ENCODE measurements around the gene SH2D1A.
A peak's percentile ranks its signal among the peaks of the same experiment; 100 is the strongest.
"Not testable (repeated sequence)": the region's sequence is repeated elsewhere in the genome, so short reads cannot be mapped to it uniquely, and the experiment has no call there.

Gene SH2D1A

GRCh38 chrX:124358800-124359383, 12.5 kb downstream of the SH2D1A start:
- DNase-seq: no peak

DNA sequence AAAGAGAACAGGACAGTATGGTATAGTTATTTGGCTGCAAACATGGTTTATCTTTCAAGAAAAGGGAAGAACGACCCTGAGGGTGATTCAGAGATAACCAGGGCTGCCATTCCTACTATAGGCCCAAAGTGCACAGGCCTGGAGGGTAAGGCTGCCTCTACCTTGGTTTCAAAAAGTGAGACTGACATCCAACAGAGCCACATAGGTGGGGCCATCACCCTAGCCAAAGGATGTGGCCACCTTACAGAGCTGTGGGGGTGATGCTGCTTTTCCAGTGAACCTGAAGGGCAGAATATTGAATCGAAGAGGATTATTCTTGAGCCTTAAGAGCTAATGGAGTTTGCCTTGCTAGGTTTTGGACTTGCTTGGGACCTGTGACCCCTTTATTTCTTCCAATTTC, 15.7 kb downstream of the SH2D1A start:
- DNase-seq: no peak

GRCh38 chrX:124362761-124363160, 16.4 kb downstream of the SH2D1A start:
- no peak for DNase-seq

GRCh38 chrX:124369722-124370121, 23.4 kb downstream of the SH2D1A start:
- no peak for DNase-seq

- no peak for DNase-seq
Observed at GRCh38 chrX:124373348-124373747, 27.0 kb downstream of the SH2D1A start.

DNA sequence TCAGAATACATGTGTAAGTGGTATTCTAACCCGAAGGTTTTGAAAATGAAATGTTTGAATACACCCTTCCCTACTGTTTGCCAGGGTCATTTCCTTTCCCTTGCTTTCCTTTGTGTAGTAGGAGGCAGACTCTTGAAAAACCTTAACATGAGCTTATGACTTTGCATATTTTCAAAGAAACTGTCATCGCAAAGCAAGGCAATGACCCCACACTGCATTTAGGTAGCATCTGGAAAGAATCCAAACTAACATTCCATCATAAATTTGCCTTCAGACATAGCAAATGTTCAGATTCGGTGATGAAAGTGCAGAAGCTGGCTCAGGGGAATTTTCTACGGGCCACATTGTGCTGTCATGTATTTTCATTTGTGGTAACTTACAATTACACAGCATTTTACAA, 32.3 kb downstream of the SH2D1A start:
- DNase-seq: no peak

DNA sequence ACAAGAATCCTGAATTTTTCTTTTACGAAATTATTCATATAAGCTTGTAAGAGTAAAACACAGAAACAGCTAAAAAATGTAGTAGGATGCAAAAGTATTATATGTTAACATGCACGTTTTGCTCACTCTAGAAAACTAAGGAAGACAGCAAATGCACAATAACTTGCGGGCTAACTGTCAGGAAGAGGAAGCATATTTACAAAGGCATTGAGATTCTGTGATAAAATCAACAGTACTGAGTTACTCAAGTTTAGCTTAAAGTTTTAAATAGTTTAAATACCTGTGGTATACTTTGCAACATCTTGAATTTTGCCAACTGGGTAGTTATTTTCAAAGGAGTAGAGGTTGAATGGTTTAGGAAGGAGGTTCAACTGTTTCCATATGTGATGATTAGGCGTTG, 37.0 kb downstream of the SH2D1A start:
- DNase-seq: no peak

DNA sequence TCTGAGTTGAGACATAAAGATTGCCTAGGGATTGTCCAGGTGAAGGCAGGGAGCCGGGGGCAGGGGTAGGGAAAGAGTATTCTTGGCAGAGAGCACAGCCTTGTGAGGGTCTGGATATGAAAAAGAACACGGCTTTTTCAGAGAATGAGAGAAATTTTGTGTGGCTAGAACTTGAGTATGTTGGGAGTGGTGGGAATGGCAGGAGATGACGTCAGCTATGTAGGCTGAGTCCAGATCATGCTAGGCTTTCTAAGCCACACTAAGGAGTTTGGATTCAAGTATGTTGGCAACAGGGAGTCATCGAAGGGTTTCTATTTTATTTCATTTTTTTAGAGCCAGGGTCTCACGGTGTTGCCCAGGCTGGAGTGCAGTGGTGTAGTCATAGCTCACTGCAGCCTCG, 40.0 kb downstream of the SH2D1A start:
- DNase-seq: no peak

- DNase-seq: peak; percentile 36 to 73
Observed at GRCh38 chrX:124388562-124388961, 42.2 kb downstream of the SH2D1A start.

GRCh38 chrX:124392794-124393193, 46.4 kb downstream of the SH2D1A start:
- no peak for DNase-seq

GRCh38 chrX:124393238-124393637, 46.9 kb downstream of the SH2D1A start:
- no peak for DNase-seq

DNA sequence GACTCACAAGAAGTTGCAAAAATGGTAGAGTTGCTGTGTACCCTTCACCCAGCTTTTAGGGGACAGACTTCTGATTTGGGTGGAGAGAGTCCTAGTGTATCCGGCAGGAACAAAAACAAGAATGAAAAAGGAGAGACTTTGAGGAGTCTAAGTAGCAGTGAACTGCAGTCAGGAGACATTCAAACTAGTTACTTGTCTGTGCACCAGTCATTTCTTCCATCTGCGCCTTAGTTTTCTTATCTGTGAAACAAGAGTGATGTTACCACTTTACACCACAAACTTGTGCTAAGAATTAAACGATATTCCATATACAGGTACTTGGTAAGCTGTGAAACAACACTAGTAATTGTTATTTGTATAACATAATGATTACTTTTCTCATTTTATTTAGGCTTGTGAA, 47.3 kb downstream of the SH2D1A start:
- DNase-seq: no peak

DNA sequence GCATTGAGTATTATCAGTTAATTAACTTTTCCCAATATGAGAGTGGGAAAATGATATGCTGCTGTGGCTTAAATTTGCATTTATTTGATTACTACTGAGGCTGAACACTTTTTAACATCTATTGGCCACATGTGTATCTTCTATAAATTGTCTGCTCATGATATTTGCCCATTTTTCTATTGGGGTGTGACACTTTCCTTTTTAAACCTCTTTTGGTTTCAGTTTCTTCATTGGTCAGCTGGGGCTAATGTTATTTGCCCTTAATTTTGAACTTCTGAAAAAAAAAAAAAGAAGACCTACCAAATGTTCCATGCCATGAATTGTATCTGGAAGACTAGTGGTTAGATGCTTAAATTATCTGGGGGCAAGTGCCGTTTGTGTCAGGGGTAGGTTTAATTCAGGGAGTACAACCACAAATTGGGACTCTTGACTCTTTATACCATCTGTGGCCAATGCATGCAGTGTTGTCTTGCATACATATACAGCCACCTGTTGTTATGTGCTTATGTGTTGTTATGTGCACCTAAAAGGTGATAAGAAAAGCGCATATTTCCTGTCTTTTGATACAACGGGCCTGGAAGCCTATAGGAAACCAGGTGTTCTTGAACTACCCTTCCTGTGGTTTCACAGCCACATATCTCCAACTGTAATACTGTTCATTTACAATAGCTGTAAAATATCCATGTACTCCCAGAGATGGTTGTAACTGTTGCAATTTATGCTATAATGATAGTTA, 49.0 kb downstream of the SH2D1A start:
- DNase-seq: no peak

DNA sequence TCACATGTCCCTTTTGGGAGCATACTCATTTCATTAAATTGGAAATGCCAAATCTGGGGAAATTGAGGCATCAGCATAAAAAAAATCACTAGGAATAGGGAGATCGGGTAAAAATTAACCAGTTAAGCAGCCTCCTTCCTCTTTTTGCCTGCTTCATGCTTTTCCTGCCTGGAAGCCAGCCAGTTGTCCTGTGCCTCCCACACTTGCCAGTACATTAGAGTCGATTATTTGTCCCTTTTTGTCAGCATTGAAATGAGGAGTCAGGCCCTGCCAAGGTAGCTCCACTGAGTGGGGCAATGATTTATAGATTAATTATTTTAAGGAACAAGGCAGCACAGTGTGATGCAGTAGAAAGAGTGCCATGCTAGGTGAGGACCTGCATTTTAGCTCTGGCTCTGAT, 55.3 kb downstream of the SH2D1A start:
- peak; percentile 21 to 34 for DNase-seq

GRCh38 chrX:124405868-124406267, 59.5 kb downstream of the SH2D1A start:
- DNase-seq: no peak

- DNase-seq: peak; percentile 65 to 70
Observed at GRCh38 chrX:124406294-124407014, 60.1 kb downstream of the SH2D1A start.

- no peak for DNase-seq
Observed at GRCh38 chrX:124407226-124407625, 60.9 kb downstream of the SH2D1A start.

GRCh38 chrX:124408380-124408779, 62.0 kb downstream of the SH2D1A start:
- DNase-seq: not testable (repeated sequence)

- DNase-seq: no peak
Observed at GRCh38 chrX:124413244-124413643, 66.9 kb downstream of the SH2D1A start.

- DNase-seq: no peak
Observed at GRCh38 chrX:124414281-124414680, 67.9 kb downstream of the SH2D1A start.

DNA sequence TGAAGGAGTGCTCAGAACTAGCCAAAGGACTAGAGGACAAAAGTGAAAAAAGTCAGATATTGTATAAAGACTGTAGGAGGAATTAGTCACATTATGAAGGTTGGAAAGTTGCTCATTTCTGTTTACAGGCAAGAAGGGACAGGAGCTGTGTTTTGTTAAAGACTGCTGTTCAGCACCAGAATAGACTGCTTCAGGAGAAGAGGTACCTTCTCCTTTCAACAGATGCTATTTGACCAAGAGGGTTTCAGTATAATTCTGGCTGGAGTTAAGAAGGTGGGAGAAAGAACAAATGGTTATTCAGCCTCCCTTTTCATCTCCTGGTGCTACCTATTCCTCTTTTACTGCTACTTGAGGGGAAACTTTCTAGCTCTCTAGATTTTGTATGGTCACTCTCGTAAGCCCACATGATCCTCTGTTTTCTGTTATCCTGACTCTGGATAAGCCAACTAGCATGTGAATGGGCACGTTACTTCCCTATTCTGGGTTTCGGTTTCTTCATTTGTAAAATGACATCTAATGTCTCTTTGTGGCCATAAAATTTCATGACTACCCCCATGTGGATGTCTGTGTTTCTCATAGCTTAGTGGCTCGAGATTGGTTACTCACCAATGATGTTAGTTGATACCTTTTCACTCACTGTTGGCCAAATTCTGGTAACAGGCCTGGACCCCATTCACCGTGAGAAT, 68.9 kb downstream of the SH2D1A start:
- DNase-seq: no peak

- no peak for DNase-seq
Observed at GRCh38 chrX:124421898-124422655, 75.7 kb downstream of the SH2D1A start.
